HG02759 (cell line): ENCODE measurements around the gene ARHGAP26.
"Not testable (repeated sequence)": the region's sequence is repeated elsewhere in the genome, so short reads cannot be mapped to it uniquely, and the experiment has no call there.

Experiments
- ATAC-seq: cut with Tn5 transposase; IDR thresholded peaks from one replicate; pipeline ENCODE4 v1.9.1; 2021; ENCODE audit warnings: mild to moderate bottlenecking, moderate library complexity; ENCODE audit not compliant: unreplicated experiment

ARHGAP26 gene

DNA sequence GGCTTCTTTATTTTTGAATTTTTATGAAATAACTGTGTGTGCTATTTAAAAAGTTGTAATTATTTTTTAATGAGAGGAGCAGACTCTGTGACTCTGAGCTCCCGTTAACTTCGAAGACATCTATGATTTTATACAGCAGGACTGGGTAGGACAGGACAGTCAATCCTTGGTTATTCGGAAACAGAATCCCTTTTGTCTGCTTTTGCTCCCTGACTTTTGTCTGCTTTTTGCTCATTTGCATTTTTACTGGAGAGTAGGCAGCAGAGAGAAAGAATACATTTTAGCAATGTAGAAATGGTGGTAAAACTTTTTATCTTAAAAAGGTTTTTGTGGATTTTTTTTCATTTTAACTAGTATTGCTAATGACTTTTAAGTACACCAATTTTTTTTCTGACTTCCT, 303.6 kb downstream of the ARHGAP26 start:
- no peak for ATAC-seq

DNA sequence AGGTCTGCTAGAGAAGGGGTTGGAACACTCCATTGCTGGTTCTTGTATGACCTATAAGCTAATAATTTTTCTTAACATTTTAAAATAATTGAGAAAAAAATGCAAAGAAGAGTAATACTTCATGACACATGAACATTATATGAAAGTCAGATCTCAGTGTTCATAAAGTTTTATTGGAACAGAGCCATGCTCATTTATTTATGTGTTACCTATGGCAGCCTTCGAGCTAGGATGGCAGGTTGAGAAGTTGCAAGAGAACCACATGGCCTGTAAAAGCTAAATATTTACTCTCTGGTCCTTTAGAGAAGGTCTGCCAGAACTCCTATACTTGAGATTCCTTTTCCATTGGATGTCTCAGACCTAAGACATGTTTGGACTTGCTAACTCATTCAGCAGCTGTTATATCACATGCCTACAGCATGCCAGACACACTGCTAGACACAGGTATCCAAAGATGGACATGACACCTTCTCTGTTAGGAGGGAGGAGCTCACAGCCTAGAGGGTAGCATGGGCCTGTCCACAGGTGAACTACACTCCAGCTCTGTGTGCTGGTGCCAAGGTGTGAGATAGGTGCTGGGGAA, 304.3 kb downstream of the ARHGAP26 start:
- ATAC-seq = no peak

DNA sequence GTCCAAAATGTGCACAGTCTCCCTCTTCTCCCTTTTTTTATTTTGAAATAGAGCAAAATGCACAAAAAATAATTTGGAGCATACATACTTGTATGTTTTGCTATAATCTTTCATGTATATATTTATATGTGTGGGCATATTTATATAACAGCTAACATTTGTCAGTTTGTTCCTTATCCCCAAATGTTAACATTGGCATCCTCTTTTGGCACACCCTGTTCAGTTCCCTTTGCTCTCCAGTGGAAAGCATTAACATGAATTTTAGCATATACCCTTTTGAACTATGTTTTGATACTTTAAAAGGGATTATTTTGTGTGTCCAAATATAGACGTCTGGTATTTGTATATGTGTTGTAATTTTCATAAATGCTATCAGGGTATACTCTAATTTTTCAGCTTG, 306.2 kb downstream of the ARHGAP26 start:
- ATAC-seq = no peak

DNA sequence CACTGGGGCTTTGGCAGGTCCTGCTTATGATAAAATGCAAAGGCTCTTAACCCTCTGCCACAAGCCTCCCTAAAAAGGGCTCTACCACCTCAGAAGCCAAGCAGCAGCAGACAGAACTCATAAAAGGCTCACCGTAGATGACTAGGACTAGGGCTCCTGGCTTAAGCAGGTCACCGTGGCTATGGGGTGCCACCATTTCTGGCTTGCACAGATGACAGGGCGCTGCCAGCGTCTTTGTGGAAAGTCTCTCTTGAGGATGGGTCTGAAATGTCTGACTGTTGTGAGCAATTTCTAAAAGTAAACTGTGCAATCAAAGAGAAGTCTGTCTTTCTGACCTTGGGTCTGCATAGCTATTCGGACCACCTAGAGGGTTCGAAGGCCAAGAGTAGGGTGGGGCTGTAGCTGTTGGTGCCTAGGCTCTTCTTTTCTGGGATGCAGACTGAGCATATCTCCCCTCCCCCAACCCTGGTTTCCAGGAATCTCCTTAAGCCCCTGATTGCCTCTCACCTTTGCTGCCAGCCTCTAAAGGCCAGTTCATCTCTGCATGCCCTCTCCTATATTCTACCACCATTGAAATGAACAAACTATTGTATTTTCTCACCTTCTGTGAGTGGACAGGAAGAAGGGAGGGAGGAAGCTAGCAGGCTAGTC, 307.4 kb downstream of the ARHGAP26 start:
- ATAC-seq = no peak

DNA sequence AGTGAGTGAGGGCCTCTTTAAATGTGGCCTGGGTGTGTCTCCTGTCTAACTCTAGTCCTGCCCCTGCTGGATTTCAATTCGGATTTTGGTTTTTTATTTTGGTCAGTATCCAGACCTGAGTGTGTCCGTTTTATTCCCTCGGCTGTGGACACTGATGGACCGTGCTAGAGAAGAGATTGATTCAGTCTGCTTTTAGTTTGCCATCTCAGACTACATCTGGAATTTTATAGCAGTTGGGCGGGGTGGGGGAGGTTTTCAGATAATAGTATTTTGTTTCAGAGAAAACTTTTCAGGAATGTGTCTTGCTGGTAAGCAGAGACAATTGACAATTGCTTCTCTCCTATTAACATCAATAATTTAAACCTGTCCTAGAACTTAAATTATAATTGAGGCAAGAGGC, 308.1 kb downstream of the ARHGAP26 start:
- ATAC-seq = no peak

DNA sequence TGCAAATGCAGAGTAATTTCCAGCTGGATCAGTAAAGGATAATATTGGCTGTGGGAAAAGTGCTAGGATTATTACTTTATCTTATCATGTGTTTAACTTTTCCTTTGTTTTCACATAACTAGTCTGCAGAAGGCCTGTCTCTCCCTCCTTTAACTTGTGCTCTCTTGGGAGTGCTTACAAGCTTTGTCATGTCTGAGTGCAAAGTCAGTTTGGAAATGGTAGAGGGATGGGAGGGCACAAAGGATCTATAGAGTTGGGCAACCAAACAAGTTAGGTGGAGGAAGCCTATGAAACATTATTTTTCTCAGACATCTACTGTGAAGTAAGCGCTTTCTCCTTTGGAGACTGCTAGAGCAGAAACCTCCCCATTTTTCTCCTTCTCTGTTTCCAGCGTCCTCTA, 308.8 kb downstream of the ARHGAP26 start:
- ATAC-seq = no peak

DNA sequence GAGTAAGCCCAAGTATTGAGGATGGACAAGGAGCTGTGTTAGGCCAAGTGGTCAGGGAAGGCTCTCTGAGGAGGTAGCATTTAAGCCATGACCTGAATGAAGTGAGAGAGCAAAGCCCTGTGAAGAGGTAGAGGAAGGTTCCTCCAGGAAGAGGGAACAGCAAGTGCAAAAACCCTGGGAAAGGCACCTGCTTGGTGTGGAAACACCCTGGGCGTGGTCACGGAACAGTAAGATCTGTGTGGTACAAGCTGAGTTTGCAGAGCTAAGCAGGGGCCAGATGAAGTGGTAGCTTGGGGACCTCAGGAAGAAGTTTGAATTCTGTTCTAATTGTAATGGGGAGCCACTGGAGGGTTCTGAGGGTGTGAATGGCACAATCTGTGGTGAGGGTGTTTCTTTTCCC, 310.2 kb downstream of the ARHGAP26 start:
- ATAC-seq = no peak

DNA sequence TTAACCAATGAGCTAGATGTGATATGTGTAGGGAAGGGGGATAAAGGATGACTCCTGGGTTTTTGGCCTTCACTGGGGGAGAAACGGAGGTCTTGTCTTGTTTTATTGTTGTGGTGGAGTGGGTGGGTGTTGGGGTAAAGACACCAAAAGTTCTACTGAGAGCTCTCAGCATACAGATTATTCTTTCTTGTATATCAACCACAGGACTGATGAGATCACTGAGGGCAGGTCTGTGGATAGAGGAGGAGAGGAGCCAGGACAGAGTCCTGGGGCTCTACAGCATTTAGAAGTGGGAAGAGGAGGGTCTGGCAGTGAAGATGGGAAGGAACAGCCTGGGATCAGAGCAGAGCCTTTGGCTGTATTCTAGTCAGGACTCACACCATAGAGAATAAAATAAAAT, 310.8 kb downstream of the ARHGAP26 start:
- no peak for ATAC-seq

DNA sequence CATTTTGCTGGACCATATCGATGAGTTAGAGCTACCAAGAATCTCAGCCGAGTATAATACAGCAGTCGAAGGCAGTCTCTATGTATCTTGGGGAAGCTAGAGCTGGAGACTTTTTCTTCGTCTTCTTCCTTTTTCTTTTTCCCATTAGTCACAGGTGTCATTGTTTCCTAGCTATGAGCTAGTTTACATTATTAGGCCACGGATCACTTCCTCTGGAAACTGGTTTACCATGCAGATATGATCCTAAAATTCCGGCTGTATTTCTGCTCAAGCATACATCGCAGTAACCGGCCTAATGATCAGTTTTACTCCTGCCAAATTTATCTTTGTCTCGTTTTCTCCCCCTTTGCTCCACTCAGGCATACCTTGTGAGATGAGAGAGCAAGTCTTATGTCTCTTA, 312.8 kb downstream of the ARHGAP26 start:
- no peak for ATAC-seq

DNA sequence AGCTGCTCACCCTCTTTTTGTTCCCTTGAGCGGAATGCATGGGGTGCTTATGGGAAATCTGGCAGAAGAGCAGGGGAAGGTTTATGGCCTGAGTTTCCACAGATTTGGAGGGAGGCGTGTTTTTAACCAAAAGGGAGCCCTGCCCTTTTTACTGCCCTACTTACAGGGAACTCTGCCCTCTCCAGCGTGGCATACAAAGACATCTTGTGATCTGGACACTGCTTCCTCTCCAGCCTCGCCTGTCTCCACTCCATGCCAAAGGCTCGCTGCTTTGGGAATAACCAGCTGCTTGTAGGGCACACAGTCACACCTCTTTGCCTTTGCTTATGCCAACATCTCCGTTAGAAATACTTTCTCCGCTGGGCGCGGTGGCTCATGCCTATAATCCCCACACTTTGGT, 314.2 kb downstream of the ARHGAP26 start:
- ATAC-seq = no peak

DNA sequence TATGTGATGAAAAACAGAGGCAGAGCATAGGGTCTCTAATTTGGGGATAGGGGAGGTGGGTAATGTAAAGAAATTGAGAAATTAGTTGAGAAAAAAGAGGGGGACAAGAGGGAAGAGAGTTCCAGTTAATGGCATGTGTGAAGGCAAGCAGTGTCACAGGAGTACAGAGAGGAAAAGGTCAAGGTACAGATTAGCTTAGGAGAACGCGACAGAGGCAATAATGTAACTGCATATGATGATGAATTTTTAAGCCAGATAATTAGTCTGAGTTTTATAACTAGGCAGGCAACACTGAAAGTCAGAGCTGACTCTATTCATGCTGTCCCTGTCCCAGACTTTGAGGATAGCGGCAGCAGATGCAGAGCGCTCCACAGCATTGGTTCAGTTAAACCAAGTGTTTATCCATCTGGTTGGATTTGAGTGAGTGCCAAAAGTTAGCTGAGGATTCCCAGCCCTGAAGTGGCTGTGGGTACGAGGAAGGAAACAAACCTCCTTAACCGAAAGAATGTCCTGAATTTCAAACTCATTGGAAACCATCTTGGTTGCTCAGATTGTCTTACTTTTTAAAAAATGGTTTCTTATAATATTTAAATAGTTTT, 315.2 kb downstream of the ARHGAP26 start:
- ATAC-seq = no peak

DNA sequence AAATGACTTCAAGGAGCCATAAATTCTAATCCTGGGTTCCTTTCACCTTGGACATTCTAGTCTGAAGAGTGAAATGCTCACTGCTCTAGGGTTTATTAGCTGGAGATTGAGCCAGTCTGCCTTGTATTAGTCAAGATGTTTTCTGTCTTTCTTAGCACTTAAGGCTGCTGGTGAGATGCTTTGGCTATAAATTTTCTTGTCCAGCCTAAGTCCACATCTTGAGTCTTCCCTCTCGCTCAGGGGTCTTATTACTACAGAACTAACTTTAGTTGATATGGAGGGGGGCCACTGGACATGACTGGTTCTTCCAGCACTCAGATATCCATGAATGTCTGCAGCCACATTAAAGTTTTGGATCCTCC, 316.4 kb downstream of the ARHGAP26 start:
- no peak for ATAC-seq

DNA sequence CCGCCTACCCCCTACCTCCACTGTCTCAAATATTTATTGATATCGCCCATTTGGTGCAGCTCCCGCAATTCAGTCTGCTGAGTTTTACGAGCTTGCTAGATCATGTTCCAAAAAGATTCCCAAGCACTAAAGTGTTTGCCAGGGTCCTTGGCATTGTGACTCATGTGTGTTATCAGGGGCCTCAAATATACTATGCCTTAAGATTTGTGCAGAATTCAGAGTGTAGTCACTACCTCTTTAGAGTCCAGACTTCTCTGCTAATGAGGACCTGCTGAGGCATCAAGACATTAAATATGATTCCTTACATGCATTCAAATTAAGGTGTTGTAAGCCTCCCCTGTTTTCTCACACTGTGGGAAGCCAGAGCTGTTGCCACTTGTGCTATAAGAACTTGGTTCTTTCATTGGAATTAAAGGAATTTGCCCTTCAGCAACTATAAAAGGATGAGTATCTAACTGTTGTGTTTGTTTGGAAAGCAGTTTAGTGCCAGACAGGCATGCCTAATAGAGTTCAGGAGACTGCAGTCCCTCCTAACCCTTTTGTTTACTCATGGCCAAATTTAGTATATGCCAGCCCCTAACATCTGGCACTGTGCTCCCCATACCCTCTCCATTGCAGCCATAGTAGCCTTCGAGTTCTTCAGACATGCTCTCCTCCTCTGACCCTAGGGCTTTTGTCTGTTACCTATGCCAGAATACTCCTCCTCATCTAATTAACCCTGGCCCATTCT, 316.9 kb downstream of the ARHGAP26 start:
- ATAC-seq = no peak

DNA sequence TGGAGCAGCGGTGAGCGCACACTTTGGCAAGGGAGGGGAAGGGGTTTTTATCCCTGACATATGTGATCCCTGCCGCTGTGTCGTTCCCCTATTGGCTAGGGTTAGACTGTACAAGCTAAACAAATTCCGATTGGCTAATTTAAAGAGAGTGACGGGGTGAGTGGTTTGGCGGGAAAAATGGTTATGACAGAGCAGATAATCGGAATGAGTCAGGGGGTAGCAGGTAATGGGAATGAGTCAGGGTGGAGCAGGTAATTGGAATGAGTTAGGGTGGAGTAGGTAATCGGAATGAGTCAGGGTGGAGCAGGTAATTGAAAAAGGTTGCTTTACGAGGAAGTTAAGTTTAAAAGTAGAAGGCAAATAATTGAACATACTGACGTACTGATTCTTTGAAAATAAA, 318.5 kb downstream of the ARHGAP26 start:
- ATAC-seq = not testable (repeated sequence)

DNA sequence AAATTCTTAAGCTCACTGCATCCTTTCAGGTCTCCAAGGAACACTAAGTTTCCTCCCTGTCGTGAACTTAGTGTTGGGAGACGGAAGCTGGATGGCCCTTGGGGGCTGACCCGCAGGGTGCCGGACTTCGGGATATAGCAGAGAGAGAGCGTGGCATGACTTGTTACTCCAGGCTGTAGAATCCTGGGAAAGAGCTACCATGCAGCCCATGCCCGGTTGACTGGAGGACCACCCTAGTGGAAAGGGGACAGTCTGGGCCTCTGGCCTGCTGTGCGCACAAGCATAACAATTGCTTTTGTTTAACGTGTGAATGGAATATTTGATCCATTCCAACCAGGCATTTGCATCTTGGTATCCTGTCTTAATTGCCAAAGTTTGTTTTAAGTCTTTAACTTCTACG, 319.9 kb downstream of the ARHGAP26 start:
- not testable (repeated sequence) for ATAC-seq

DNA sequence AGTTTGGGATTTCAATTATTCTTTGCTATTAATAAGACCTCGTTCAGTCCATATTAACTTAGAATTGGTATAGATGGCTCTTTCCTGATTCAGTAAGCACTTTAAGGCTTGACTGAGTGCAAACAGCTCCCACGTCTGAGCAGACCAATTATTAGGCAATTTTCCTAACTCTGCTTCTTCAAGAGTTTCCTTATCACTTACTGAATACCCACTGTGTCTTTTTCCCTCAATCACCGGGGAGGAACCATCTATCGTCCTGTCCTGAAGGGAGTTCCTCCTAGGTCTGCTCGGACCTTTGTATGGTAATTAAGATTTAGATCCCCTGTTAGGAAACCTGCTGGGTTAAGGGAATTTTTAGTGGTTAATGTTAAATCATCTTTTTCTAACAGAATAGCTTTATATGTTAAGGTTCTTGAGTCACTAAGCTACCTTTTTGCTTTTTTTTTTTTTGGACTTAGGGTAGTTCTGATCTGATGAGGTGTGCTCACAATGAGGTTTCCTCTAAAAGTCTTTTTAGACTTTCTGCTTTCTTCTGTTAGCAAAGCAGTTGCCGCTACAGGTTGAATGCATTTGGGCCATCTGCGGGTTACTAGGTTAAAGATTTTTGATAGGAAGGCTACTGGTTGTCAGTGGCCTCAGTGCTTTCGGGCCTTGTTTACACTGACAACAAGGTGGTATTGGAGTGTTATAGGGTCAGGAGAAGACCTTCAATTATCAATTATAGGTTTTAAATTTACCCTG, 322.7 kb downstream of the ARHGAP26 start:
- not testable (repeated sequence) for ATAC-seq

DNA sequence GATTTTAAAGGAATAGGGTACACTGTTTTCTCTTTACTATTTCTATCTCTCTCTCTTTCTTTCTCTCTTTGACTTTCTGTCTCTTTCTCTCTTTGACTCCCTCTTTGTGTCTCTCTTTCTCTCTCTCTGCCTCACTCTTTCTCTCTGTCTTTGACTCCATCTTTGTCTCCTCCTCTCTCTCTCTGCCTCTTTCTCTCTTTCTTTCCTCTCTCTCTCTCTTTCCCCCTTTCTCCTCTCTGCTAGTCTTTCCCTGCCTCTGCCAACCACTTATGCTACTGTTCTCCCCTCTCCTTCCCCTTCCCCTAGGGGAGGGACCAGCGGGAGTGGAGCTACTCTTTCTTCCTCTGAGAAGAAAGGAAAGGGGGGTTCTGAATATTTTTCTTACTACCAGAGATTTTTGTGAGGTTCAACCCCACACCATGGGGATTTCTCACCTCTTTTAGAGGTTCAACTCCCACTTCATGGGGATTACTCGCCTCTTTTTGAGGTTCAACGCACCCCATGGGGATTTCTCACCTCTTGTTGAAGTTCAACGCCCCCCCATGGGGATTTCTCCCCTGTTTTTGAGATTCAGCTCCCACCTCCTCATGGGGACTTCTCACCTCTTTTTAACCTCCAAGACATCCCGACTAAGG, 323.4 kb downstream of the ARHGAP26 start:
- no peak for ATAC-seq

DNA sequence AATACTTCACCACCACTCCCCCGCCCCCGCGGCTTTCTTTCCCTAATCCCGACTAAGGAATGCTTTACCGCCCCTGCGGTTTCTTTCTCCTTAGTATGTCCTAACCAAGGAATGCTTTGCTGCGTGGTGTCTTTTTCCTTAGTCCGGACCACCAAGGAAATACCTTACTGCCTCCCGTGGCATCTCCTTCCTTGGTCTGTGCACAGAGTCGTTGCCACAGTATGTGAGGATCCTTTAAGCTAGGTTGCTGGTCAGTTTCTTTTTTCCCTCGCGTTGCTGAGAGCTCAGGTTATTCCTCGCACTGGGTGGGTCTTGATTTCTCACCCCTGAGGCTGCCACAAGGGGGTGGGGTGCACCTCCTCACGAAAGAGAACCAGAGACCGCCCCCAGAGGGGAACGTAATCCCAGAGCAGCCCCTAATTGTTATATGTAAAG, 323.9 kb downstream of the ARHGAP26 start:
- ATAC-seq = no peak

DNA sequence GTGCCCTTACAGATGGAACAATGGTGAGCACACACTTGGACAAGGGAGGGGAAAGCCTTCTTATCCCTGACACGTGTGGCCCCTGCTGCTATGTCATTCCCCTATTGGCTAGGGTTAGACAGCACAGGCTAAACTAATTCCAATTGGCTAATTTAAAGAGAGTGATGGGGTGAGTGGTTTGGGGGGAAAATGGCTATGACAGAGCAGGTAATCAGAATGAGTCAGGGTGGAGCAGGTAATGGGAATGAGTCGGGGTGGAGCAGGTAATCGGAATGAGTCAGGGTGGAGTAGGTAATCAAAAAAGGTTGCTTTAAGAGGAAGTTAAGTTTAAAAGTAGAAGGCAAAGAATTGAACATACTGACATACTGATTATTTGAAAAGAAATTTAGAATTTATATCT, 324.4 kb downstream of the ARHGAP26 start:
- not testable (repeated sequence) for ATAC-seq

DNA sequence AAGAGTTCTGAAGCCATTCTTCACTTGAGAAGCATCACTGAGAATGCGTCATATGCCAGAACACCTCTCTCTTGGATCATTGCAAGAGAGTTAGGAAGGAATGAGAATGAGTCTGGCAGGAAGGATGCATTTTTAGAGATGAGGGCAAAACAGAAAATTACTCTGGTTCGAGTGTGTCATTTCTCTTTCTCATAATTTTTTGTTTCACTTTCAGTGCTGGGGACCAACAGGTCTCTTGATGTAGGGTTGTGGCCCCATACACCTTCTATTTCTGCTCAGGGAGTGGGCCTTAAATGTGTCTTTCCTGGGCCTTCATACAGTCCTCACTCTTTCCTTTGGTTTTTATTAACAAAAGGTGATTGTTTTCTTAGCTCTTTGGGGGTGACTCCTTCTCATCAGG, 330.9 kb downstream of the ARHGAP26 start:
- ATAC-seq = peak; percentile 87
